Stimulated activated CD4-positive, alpha-beta T cell treated with anti-CD3 and anti-CD28 coated beads, Interleukin-4, amount 100 ng/mL, for 24 hours (primary cell): ENCODE data around the gene ATP6V0D1.
"Not testable (repeated sequence)": the region's sequence is repeated elsewhere in the genome, so short reads cannot be mapped to it uniquely, and the experiment has no call there.

Experiments used
- DNase-seq: peaks from one replicate; pipeline ENCODE4 v3.0.0-alpha.2; 2020

Gene ATP6V0D1

GRCh38 chr16:67480833-67481560, at the start of gene ATP6V0D1:
ATP6V0D1 (minus strand) TSS chr16:67481157; CDS start chr16:67481086, 71 bp downstream.
- DNase-seq, result peak; percentile 99

GRCh38 chr16:67530013-67530939, 49.3 kb upstream of the ATP6V0D1 start:
- no peak for DNase-seq

GRCh38 chr16:67529582-67530012, 48.6 kb upstream of the ATP6V0D1 start:
- no peak for DNase-seq

GRCh38 chr16:67528870-67529581, 48.1 kb upstream of the ATP6V0D1 start:
- DNase-seq, result peak; percentile 23

GRCh38 chr16:67528222-67528869, 47.4 kb upstream of the ATP6V0D1 start, which contains the start of gene RIPOR1:
RIPOR1 (plus strand) TSS chr16:67528829; CDS start chr16:67538447, 9,618 bp downstream.
- DNase-seq, result peak; percentile 49

- no peak for DNase-seq
Observed at GRCh38 chr16:67526149-67526791, 45.3 kb upstream of the ATP6V0D1 start.

GRCh38 chr16:67525176-67525860, 44.4 kb upstream of the ATP6V0D1 start:
- DNase-seq, result no peak

GRCh38 chr16:67521095-67521804, 40.3 kb upstream of the ATP6V0D1 start:
- peak; percentile 99 for DNase-seq

- no peak for DNase-seq
Observed at GRCh38 chr16:67519242-67519641, 38.3 kb upstream of the ATP6V0D1 start.

- no peak for DNase-seq
Observed at GRCh38 chr16:67518676-67519075, 37.7 kb upstream of the ATP6V0D1 start.

- no peak for DNase-seq
Observed at GRCh38 chr16:67517661-67518423, 36.9 kb upstream of the ATP6V0D1 start.

- no peak for DNase-seq
Observed at GRCh38 chr16:67517155-67517445, 36.1 kb upstream of the ATP6V0D1 start.

- DNase-seq, result no peak
Observed at GRCh38 chr16:67516296-67517154, 35.6 kb upstream of the ATP6V0D1 start.

- peak; percentile 82 for DNase-seq
Observed at GRCh38 chr16:67514382-67514828, 33.4 kb upstream of the ATP6V0D1 start.

- DNase-seq, result not testable (repeated sequence)
Observed at GRCh38 chr16:67513892-67514291, 32.9 kb upstream of the ATP6V0D1 start.

GRCh38 chr16:67509016-67509415, 28.1 kb upstream of the ATP6V0D1 start:
- DNase-seq, result no peak

GRCh38 chr16:67506468-67506867, 25.5 kb upstream of the ATP6V0D1 start:
- DNase-seq, result no peak

GRCh38 chr16:67504031-67505021, 23.4 kb upstream of the ATP6V0D1 start:
- peak; percentile 32 for DNase-seq
